Epithelial cell of esophagus (primary cell): ENCODE measurements around the gene NALCN.

ENCODE experiments used
- DNase-seq: peaks from one replicate; pipeline ENCODE4 v3.0.0; 2010; ENCODE audit warnings: low read depth
- H3K4me3 ChIP-seq: 2 replicates; pipeline ENCODE4 v1.5.1; 2011; ENCODE audit warnings: mild to moderate bottlenecking, low read length, control low read depth
- TF ChIP-seq, protein P1 (sequence below): IDR thresholded peaks from 2 replicates; pipeline ENCODE4 v1.5.1; 2011; ENCODE audit warnings: low read depth, mild to moderate bottlenecking, low read length, control low read depth, inconsistent platforms; ENCODE audit not compliant: insufficient read depth; ENCODE audit errors: missing control alignments

Gene NALCN

DNA sequence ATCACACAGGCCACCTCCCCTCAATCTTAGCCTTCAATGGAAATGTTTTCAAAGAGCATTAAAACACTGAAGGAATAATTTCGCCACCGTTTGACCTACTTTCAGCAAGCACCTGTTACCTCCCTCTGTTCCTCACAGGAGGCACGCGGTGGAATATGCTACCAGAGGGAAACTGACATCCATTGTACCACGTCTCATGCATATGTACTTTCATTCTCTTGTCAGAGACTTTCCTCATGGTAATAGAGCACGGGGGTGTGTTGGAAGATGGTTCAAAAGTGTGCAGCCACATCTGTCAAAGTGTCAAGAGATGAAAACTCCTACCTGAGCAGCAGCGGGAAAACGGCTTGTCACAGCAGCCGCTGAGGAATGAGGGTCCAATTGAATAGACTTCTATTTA lies 143.4 kb downstream of the NALCN start:
- DNase-seq: no peak
- TF ChIP-seq, protein P1, sequence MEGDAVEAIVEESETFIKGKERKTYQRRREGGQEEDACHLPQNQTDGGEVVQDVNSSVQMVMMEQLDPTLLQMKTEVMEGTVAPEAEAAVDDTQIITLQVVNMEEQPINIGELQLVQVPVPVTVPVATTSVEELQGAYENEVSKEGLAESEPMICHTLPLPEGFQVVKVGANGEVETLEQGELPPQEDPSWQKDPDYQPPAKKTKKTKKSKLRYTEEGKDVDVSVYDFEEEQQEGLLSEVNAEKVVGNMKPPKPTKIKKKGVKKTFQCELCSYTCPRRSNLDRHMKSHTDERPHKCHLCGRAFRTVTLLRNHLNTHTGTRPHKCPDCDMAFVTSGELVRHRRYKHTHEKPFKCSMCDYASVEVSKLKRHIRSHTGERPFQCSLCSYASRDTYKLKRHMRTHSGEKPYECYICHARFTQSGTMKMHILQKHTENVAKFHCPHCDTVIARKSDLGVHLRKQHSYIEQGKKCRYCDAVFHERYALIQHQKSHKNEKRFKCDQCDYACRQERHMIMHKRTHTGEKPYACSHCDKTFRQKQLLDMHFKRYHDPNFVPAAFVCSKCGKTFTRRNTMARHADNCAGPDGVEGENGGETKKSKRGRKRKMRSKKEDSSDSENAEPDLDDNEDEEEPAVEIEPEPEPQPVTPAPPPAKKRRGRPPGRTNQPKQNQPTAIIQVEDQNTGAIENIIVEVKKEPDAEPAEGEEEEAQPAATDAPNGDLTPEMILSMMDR: no peak

DNA sequence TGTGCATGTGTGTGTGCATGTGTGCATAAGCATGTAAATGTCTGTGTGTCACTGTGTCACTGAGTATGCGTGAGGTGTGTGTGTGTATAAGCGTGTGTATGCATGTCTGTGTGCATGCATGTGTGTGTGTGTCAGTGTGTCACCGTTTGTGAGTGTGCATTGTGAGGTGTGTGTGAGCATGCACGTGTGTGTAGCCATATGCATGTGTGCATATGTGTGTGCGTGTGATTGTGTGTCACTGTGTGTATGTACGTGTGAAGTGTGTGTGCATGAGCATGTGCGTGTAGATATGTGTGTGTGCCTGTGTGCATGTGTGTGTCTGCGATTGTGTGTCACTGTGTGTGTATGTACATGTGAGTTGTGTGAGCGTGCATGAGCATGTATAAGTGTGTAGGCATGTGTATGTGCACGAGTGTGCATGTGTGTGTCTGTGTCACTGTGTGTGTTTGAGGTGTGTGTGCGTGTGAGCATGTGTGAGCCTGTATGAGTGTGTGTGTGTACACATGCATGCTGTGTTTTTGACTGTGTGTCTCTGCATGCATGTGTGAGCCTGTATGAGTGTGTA lies 144.5 kb downstream of the NALCN start:
- TF ChIP-seq, protein P1: no peak
- DNase-seq: no peak

More for the DNA sequence above, 143.4 kb downstream of the NALCN start:
- no peak overlapping the region for H3K4me3 ChIP-seq

DNA sequence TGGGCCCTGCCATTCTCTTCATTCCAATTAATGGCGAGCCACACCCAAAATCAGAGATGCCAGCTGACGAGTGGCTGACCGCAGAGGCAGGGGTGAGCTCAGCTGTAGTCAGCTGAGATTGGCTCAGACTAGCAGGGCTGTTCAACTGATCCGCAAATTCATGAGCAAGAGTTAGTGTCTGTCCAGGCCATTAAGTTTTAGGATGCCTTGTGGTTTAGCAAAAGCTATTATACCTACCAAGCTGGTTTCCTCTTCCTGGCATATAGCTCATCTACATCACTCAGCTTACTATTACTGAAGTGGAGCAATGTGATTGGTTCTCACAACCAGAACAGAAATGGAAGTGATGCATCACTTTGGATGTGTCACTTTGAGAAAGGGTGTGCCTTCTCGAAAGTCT lies 148.7 kb downstream of the NALCN start:
- no peak overlapping the region for H3K4me3 ChIP-seq
- TF ChIP-seq, protein P1: no peak
- peak; percentile 48 for DNase-seq

More for the DNA sequence above, 144.5 kb downstream of the NALCN start:
- no peak overlapping the region for H3K4me3 ChIP-seq

DNA sequence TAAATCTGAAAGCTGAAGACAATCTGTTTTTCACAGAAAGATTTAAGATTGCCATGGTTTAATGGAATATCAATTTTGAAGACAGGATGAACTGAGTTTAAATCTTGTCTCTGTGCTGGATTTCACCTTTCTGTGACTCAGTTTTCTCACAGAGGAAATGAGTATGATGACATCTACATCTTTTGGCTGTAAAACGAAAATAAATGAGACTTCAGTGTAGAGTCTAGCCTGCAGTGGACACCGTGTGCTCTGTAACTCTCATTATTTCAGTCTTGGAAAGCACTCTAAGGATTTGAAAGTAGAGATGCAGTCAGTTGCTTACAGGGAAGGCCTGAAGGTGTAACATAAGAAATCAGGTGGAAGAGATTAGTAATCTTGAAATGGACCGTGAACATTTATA lies 150.4 kb downstream of the NALCN start:
- TF ChIP-seq, protein P1: no peak
- no peak for DNase-seq
- no peak overlapping the region for H3K4me3 ChIP-seq

DNA sequence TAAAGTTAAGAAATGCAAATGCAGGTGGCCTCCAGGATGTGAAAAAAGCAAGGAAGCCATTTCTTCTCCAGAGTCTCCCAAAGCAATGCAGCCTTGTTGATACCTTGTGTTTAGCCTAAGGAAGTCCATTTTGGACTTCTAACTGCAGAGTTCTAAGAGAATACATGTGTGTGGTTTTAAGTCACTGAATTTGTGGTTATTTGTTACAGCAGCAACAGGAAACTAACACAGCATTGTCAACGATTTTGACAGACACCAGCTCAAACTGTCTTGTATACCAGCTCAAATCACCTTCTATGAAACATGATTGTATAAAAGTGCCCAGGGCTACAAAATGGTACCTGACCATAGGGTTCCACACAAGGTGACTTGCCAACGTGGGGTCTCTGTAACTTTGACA lies 151.4 kb downstream of the NALCN start:
- TF ChIP-seq, protein P1: no peak
- H3K4me3 ChIP-seq: no peak overlapping the region
- no peak for DNase-seq

DNA sequence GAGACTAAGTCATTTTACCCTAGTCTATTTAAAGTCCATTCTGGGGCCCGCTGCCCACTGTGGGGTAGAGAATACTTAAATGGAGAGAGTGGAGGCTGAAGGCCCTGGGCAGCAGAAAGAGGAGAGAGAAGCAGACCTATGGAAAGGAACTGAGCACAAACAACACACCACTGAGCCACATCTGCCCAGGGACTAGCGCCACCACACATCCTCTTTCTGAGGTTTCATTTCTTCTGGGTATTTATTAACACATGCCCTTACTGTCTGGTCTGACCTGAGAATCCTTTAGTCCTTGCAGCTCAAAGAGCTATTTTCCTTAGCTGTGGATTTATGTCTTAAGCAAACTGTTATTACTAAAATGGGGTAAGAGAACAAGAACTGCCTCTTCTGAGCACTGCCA lies 154.0 kb downstream of the NALCN start:
- TF ChIP-seq, protein P1: no peak
- no peak overlapping the region for H3K4me3 ChIP-seq
- no peak for DNase-seq

DNA sequence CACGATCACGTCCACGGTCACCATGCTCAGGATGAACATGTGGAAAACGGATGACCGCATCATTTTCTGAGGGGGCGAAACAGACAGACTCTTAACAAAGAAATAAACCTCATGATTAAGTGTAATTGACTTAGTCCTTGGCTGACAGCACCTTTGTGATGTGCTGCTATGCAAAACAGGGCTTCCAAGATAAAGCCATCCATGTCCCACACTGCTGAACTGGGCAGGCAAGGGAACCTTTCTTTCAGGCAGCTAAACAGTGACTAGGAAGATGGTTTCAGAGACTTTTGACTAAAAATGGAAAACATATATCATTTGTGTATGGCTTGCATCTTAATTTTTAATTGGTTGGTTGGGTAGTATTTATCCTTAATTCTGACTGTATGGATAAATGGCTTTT lies 157.8 kb downstream of the NALCN start:
- DNase-seq: no peak
- TF ChIP-seq, protein P1: no peak
- no peak overlapping the region for H3K4me3 ChIP-seq
